Measurements from ENCODE around the gene LYL1. TPM values are rescaled to one million over a fixed set of nuclear protein-coding genes. Genes with fewer than 3 reads are reported as not detected.

Gene LYL1
- total and polyA plus RNA-seq, 9 of the 15 experiments (the other 6 are each of a cell fraction or from before 2014, with no cell fraction given), result 1.3 to 266 (median 34.0) TPM

DNA sequence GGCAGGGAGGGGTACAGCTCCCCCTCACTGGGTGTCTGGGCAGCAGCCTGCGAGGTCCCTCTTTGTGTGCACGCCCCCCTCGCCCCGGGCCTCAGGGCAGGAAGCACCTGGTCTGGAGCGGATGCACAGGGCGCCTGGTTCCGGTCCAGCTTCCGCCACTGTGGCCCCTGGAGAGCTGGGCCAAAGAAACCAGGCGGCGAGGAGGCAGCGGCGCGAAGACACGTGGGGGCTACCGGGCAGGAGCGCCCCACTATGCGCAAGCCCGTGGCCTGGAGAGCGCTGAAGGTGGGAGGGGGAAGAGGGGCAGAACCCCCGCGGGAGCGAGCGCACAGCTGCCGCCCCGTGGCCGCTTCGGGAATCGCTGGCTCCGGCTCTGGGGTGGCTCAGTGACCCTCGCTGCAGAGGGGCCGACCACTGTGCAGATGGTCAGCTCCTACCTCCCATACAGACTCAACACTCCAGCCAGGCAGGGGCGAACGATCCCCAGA is 1.7 kb upstream of the LYL1 start (continued):
- TF ChIP-seq CLOCK (CRISPR knock-in tag; IDR thresholded peaks at IDR 0.05; ENCODE audit: borderline replicate concordance) (no peak), ARHGAP35 (IDR thresholded peaks at IDR 0.05; ENCODE audit: partially characterized antibody) (no peak), ZNF124 (CRISPR knock-in tag; IDR thresholded peaks at IDR 0.05) (no peak), SMC3 (conservative IDR thresholded peaks at IDR 0.05; ENCODE audit: insufficient read depth, low read depth, low read length) (peak; percentile 59), ZNF655 (CRISPR knock-in tag; IDR thresholded peaks at IDR 0.05) (no peak), CTCFL (IDR thresholded peaks at IDR 0.05; ENCODE audit: borderline replicate concordance, insufficient read depth, low read depth, low read length, poor library complexity, severe bottlenecking) (peak; percentile 34), ZNF311 (CRISPR knock-in tag; IDR thresholded peaks at IDR 0.05) (no peak)
- TF ChIP-seq, protein P1, sequence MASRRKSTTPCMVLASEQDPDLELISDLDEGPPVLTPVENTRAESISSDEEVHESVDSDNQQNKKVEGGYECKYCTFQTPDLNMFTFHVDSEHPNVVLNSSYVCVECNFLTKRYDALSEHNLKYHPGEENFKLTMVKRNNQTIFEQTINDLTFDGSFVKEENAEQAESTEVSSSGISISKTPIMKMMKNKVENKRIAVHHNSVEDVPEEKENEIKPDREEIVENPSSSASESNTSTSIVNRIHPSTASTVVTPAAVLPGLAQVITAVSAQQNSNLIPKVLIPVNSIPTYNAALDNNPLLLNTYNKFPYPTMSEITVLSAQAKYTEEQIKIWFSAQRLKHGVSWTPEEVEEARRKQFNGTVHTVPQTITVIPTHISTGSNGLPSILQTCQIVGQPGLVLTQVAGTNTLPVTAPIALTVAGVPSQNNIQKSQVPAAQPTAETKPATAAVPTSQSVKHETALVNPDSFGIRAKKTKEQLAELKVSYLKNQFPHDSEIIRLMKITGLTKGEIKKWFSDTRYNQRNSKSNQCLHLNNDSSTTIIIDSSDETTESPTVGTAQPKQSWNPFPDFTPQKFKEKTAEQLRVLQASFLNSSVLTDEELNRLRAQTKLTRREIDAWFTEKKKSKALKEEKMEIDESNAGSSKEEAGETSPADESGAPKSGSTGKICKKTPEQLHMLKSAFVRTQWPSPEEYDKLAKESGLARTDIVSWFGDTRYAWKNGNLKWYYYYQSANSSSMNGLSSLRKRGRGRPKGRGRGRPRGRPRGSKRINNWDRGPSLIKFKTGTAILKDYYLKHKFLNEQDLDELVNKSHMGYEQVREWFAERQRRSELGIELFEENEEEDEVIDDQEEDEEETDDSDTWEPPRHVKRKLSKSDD (conservative IDR thresholded peaks at IDR 0.05; ENCODE audit: low read length), result no peak

All from K562 (cell line).